ENCODE results near the gene SYT1.

The SYT1 gene

GRCh38 chr12:79367032-79367589 lies 502.5 kb downstream of the SYT1 start:
- DNase-seq, result no peak

DNA sequence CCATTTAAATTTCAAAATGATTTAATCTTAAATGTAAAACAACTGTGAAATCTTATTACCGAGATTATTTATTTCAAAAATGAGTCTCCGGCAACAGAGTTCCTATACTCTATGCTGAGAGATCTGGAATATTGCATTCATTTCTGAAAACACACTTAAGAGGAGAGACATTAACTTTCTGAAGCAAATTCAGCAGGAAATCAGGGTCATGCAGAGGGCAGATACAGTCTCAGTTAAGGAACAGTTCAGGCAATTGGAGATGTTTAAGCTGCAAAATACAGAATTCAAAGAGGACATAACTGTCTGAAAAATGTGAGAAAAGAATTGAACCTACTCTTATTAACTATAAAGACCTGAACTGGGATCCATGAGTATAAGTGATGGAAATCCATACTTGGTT lies 505.4 kb downstream of the SYT1 start:
- no peak for DNase-seq

DNA sequence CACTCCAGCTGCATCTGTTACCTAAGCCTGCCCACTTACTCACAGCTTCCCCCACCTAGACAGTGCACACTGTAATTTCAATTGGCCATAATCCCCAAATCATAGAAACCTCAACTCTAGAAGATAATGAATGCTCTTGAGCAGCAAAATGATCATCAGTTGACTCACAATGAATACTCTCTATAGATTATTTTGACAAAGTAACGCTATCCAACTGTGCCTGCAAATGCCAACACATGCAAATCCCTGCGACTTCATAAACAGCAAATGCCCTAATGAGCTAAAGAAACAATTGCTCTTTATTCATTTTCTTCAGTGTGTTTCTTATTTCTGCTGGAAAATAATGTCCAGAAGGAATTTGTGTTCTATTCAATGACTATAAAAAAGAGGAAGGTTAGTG lies 506.7 kb downstream of the SYT1 start:
- DNase-seq, result no peak

DNA sequence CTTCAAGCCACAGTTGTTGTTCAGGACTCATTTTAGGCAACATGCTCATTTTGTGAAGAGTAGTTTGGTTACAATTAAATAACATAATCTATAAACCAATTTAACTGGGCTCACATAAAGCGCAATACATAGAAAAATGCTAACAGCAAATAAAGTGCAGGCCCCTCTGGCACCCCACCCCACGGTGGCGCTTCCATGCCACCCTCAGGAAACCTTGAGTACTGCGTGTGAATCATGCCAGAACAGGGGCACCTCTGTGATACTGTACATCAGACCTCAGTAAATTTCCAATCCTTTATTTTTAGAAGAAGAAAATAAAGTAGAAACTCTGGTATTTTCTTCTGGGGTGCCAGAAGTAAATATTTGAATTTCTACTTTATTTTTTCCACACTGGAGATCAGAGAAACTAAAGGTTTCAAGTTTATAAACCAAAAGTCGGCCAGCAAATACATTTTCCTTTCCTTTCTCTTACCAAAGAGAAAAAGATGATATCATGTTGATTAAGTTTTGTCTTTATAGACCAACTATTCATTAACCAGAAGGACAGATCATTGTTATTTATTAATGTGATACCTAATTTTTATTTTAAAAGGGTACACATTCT lies 509.4 kb downstream of the SYT1 start:
- no peak for DNase-seq

GRCh38 chr12:79374545-79374944 lies 510.0 kb downstream of the SYT1 start:
- no peak for DNase-seq

DNA sequence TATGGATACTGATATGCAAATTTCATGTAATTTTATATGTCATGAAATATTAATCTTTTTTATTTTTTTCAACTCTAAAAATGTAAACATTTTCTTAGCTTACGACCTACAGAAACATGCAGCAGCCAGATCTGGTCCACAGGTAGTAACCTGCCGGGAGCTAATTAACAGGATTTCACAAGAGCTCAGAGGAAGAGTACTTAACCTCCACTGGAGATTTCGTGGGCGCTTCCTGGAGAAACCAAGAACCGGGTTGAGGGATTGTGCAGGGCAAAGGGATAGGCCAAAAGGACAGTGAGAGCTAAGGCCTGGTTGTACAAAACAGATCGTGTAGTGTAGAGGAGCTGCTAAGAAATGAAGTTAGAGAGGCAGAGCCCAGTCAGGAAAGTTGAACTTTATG lies 510.5 kb downstream of the SYT1 start:
- no peak for DNase-seq

- no peak for DNase-seq
These were observed 513.9 kb downstream of the SYT1 start for GRCh38 chr12:79378496-79378895.

GRCh38 chr12:79380402-79380801 lies 515.8 kb downstream of the SYT1 start:
- no peak for DNase-seq

DNA sequence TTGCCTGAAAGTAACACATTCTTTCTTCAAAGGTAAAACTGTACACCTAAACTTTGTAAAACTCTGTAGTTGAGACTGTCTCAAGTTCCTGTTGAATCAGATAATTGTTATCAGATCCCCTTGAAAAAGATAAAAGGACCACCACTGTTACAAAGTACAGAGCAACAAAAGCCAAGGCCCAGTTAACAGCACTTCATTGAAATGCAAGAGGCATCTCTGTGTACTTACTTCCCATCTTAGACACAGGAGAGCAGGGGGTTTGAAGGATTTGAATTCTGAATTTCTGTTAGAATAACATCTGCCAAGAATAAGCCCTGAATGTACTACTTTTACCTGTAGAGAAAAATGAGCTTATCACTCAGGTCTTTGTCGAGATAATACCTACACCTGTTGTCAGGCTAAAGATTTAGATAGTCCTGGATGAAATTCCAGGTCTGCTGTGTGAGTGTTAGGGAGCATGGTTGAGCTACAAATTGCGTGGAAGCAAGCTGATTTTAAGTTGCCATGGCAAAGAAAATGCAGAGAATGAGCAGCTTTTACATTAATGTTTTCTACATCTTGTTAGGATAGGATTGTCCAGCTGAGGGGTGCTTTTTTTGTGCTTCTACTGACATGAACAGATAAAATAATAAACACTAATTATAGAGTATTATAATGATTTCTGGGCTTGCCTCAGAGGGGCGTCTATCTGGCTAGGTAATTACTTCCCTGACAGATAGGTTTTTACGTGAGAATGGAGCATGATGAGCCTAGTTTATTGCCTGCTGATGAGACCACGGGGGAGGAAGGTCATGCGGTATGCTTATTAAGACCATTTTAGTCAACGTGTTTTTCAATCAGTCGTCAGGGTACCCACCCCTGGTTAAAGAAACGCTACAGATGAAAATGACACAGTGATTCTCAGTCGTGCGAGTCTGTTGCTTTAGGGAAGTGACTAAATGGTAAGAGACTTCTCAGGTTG lies 517.0 kb downstream of the SYT1 start:
- DNase-seq, result peak; percentile 58

- no peak for DNase-seq
These were observed 520.0 kb downstream of the SYT1 start for GRCh38 chr12:79384551-79384950.

DNA sequence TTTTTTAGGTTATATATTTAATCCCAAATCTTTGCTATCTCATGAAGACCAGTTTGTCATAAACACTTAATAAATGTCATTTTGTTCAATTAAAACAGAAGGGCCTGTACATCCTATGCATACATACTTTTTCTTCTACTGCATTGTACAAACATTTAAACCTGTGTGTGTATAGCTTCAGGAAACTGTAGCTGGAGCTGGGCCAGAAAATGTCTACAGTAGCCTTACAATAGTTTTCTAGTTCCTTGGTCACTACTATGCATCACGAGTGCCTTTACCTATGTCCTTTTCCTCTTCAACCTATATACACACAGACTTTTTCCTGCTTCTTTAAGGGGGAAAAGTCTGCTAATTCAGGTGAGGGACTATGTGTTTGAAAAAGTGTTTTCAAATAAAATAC lies 523.4 kb downstream of the SYT1 start:
- peak; percentile 37 for DNase-seq

DNA sequence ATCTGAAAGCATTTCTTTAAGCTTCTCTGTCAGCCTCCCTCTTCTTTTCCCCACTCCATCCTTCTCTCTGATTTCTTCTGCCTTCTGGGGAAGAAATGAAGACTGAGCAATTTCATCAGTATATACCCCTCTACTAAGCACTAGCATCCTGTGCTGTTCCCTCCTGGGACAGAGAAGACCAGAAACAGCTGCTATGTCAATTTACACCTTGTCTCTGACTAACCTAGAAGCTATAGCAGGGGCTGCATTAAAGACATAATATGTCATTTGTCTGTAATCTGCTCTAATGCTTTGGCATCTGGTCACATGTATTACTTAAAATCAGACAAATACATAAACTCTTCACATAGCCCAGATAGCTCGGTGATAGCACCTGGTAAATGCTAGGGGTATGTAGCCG lies 529.3 kb downstream of the SYT1 start:
- no peak for DNase-seq

DNA sequence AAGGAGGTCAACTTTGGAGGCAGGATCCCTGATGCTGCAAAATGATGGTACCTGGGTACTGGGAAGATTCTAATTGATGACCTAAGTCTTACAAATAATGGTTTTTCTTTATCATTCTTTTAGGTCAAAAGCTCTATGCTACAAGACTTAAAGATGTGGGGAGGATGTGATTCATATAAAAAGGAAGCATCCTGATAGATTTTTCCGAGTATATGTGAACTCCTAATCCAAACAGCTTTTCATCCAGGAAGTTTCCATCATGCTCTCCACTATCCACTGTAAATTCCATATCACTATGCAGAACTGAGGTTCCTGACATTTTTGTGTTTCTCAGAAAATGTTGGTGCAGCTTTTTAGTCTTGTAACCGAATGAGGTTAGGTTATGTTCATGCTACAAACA lies 533.0 kb downstream of the SYT1 start:
- DNase-seq, result no peak

GRCh38 chr12:79400481-79400880 lies 535.9 kb downstream of the SYT1 start:
- DNase-seq, result peak; percentile 60

- no peak for DNase-seq
These were observed 538.0 kb downstream of the SYT1 start for GRCh38 chr12:79402606-79403005.

DNA sequence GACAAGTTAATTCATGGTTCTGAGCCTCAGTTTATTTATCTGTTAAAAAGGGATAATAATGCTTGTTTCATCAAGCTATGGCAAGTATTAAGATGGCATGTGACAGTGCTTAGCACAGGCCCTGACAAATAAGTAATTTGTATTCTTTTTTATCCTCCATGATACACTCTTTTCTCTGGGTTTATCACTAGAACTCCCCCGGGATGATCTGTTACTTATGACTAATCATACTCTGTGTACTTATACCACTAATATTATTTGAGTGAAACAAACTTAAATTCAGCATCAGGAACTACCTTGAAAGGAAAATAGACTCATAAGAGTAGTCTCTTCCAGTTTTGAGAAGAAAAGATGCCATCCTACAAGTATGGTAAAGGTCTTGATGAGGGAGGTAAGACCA lies 542.4 kb downstream of the SYT1 start:
- DNase-seq, result no peak

DNA sequence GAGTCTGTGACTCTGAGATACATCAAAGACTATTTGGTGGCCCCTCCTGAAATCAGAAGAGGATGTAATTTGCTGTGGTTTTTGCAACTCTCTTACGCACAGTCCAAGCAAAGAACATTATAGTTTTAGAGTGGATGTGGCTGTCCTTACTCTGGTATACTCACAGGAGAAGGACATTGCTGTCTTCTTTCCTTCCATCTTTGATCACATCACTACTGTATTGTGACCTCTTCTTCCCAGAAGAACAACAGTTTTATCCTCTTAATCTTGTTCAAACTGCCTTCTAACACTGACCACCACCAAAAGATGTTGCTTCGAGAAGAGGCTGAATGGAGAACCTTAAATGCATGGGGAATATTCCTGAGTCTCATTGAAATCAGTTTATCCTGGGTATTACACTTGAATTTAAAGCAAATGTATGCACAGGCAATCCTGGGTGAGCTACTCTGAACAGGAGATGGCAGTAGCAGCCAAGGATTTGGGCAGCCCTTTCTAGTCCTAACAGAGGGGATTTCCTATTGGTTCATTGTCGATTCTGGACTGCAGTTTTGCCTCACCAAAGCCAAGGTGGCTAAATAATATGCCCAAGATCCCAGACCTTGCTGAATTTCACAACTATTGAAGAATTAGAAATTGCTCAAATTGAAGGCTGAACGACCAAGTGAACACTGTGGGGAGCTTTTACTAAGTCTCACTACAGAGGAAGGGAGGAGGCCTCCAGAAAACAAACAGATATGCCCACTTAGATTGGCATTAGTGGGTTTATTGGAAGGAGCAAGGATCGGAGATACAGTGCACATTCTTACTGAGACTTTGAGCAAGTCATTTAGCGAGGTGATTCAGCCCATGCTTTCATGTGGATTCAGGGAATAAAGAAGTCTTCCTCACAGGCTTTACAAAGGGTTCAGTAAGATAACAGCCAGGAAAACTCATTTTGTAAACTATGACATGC lies 543.4 kb downstream of the SYT1 start:
- DNase-seq, result peak; percentile 17

GRCh38 chr12:79408689-79409088 lies 544.1 kb downstream of the SYT1 start:
- DNase-seq, result peak; percentile 15

DNA sequence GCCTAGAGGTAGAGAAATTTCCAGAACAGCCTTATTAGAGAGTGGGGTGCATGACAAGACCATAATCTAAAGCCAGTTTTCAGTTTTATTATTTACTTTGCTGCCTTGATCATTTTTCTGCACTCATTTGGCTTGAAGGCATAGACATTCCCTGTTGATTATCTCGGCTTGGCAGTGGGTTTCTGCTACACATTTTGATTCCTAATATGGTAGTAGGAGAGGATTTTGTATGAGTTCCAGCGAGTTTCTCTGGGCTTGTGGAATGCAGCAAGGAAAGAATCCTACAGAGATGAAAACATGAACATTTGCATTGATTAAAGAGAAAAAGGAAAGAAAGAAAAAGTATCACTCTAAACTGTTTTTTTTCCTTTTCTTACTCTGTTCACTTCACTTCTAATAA lies 545.0 kb downstream of the SYT1 start:
- DNase-seq, result no peak

DNA sequence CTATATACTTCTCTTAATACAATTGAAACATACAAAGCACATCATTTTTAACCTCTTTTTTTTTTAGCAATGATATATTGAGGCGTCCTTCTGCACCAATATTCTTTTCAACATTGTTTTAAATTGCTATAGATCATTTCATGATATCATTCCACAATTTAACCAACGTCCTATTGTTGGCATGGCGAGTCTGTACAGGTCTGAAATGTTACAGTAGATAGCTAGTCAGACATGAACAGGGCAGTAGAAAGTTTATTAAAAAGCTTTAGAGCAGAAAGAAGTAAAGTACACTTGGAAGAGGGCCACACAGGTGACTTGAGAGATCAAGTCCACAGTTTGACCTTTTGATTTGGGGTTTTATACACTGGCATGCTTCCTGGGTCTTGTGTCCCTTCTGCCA lies 547.2 kb downstream of the SYT1 start:
- DNase-seq, result no peak

GRCh38 chr12:79413796-79414195 lies 549.2 kb downstream of the SYT1 start:
- DNase-seq, result no peak

- DNase-seq, result no peak
These were observed 549.7 kb downstream of the SYT1 start for GRCh38 chr12:79414252-79414651.

GRCh38 chr12:79415321-79415720 lies 550.7 kb downstream of the SYT1 start:
- no peak for DNase-seq

Measured in NCI-H146 (cell line).